Adrenal gland (tissue), 12 donors: Measurements from ENCODE around the gene MTAP. TPM values are rescaled to one million over a fixed set of nuclear protein-coding genes. Genes with fewer than 3 reads are reported as not detected.

Experiments
- DNase-seq, 7 donors: peaks; one replicate each; pipeline ENCODE4 v3.0.0-alpha.2; 2019 to 2020
- H3K27ac ChIP-seq, 5 donors: fragments of 200-600 bp; sonication (generic) in 4 of 5; 1 replicate in 3 of 5; 2 replicates in 2 of 5; pipeline versions ENCODE4 v1.5.1 to v1.8.0; 2016 to 2020; ENCODE audit warnings: mild to moderate bottlenecking in 1 of 5
- H3K27me3 ChIP-seq: fragments of 200-600 bp; 2 replicates; pipeline ENCODE4 v1.8.0; 2021
- H3K36me3 ChIP-seq, 2 donors: fragments of 200-600 bp; replicated peaks in 1 of 2; 1 replicate in 1 of 2; 2 replicates in 1 of 2; pipeline versions ENCODE4 v1.5.1 to v1.8.0; 2018 to 2022
- H3K4me1 ChIP-seq, 2 donors: fragments of 200-600 bp; replicated peaks in 1 of 2; 1 replicate in 1 of 2; 2 replicates in 1 of 2; pipeline versions ENCODE4 v1.5.1 to v1.8.0; 2018 to 2021
- H3K4me3 ChIP-seq, 4 donors: fragments of 200-600 bp; sonication (generic) in 3 of 4; one replicate each; pipeline ENCODE4 v1.5.1; 2016 to 2018
- H3K9me3 ChIP-seq, 3 donors: fragments of 200-600 bp; sonication (generic) in 1 of 3; replicated peaks in 1 of 3; 1 replicate in 2 of 3; 2 replicates in 1 of 3; pipeline versions ENCODE4 v1.5.1 to v1.8.0; 2016 to 2021
- POLR2A ChIP-seq, 2 donors: fragments of 450-650 bp; IDR thresholded peaks; one replicate each; pipeline ENCODE4 v1.6.1; 2017; ENCODE audit warnings: antibody characterized with exemption in 2 of 2, mild to moderate bottlenecking in 2 of 2, moderate library complexity in 1 of 2
- WGBS, 4 donors: extraction: QIAGEN DNeasy Blood & Tissue Kit in 2 of 4; methylation state at CpG; one replicate each; pipeline versions ENCODE4 v1.1.5 to v1.1.7; 2013 to 2017; 5-methylcytosine and 5-hydroxymethylcytosine counted together
- intact Hi-C, 2 donors: fragments of 100-400 bp; cut with DNase I; formaldehyde crosslinking; loops; one replicate each; pipeline versions ENCODE4 v1.14.1 to v1.15.0; 2022 to 2023
- polyA plus RNA-seq, 3 donors: library from polyadenylated mRNA; stranded (reverse); fragments of 200-250 nt in 2 of 3; fragments of 350-450 nt in 1 of 3; fragmentation: Illumina TruSeq in 1 of 3; extraction: RNeasy Lipid Tissue Mini Kit (QIAGEN cat#74804) in 1 of 3; gene quantifications; one replicate each; pipeline ENCODE4 v1.2.3, GENCODE V29; 2013 to 2014
- total RNA-seq, 9 donors: library from RNA; depleted of rRNA in 4 of 9; stranded (reverse); fragments of >200 nt in 4 of 9; fragments of 120-200 nt in 1 of 9; fragmentation: NEBNext Ultra II Directional in 1 of 9; extraction: Animal tissue kit (Norgen Biotek cat#: 25700) in 1 of 9; gene quantifications; one replicate each; pipeline versions ENCODE4 v1.1.0 to v1.2.4, GENCODE V29; 2013 to 2023
- TF ChIP-seq, protein P1 (sequence below), 6 experiments: fragments of 450-650 bp in 4 of 6; fragments of 200-600 bp in 2 of 6; sonication (generic) in 1 of 6; IDR thresholded peaks; 1 replicate in 5 of 6; 2 replicates in 1 of 6; pipeline versions ENCODE4 v1.5.1 to v1.8.0; 2016 to 2021; ENCODE audit warnings: antibody characterized with exemption in 6 of 6, mild to moderate bottlenecking in 2 of 6, moderate library complexity in 1 of 6
- donor health status: healthy with polysubstance abuse.
- donor health status: Bipolar disorder and iron deficiency.
- donor health status: DM: yes; HTN: yes; CAD: no.
- donor health status: DM: no; HTN: no; CAD: no.
- donor health status: DM: no; HTN: no; CAD: no.
- donor health status: DM: yes; HTN: yes; CAD: no.

MTAP gene
- total and polyA plus RNA-seq, 12 donors, result 6.4 to 38.2 (median 21.9) TPM

DNA sequence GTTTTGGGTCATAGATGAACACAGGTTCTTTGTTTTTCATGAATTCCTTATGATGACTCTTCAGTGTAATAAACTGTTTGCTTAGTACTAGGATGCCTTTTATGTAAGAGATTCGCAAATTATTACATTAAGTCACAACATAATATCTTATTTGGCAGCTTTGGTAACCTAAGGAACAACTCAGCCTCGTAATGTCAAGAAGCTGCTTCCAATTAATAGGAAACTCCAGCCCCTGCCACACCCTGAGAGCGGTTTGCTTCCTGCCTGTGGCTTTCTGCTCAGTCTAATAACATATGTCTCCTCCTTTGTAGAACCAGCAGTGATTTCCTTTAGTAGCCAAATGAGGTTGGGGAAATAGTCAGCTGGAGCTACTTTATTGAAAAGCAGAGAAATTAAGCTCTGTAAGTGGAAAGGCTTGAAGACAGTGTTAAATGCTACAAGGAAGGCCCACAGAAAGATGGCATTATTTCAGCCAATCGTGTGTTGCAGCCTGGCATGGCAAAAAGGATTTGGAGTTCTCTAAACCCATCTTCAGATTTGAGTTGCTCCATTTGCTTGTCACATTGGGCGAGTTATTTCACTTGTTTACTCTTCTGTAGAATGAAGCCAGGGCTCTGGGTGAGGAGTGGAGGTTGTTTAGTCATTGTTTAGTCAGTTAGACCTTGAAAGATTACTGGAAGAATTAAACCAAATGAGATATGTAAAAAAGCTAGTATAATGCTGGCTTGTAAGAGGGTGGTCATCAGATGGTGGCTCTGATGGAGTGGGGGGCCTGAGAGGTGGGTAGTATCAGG, 54.1 kb downstream of the MTAP start:
- Histone ChIP-seq H3K27me3 (no peaks in the 10 kb centered on the region), H3K36me3 (no peaks in the 10 kb centered on the region), H3K4me3 (no peak overlapping the region), H3K9me3 (no peaks in the 10 kb centered on the region), H3K27ac (peak overlapping the region in 2 of 5 donors; percentile 42 to 44), H3K4me1 (peaks cover 0 to 5% of the 10 kb centered on the region in 2 donors)
- DNase-seq, result peak in 2 of 7 donors; percentile 24 to 33
- WGBS, 4 donors, result 70 to 78% (median 75%) methylated on average over 5 of the region's 5 CpGs
- TF ChIP-seq POLR2A (IDR thresholded peaks at IDR 0.05), result no peak
- TF ChIP-seq, protein P1, sequence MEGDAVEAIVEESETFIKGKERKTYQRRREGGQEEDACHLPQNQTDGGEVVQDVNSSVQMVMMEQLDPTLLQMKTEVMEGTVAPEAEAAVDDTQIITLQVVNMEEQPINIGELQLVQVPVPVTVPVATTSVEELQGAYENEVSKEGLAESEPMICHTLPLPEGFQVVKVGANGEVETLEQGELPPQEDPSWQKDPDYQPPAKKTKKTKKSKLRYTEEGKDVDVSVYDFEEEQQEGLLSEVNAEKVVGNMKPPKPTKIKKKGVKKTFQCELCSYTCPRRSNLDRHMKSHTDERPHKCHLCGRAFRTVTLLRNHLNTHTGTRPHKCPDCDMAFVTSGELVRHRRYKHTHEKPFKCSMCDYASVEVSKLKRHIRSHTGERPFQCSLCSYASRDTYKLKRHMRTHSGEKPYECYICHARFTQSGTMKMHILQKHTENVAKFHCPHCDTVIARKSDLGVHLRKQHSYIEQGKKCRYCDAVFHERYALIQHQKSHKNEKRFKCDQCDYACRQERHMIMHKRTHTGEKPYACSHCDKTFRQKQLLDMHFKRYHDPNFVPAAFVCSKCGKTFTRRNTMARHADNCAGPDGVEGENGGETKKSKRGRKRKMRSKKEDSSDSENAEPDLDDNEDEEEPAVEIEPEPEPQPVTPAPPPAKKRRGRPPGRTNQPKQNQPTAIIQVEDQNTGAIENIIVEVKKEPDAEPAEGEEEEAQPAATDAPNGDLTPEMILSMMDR (IDR thresholded peaks at IDR 0.05), result no peak
- intact Hi-C loops, result no loop called here

DNA sequence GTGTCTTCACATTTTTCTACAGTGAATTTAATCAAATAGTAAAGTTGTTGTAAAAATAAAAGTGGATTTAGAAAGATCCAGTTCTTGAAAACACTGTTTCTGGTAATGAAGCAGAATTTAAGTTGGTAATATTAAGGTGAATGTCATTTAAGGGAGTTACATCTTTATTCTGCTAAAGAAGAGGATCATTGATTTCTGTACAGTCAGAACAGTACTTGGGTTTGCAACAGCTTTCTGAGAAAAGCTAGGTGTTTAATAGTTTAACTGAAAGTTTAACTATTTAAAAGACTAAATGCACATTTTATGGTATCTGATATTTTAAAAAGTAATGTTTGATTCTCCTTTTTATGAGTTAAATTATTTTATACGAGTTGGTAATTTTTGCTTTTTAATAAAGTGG, 60.4 kb downstream of the MTAP start:
- Histone ChIP-seq H3K36me3 (no peaks in the 10 kb centered on the region), H3K27ac (no peak overlapping the region), H3K4me3 (no peak overlapping the region), H3K27me3 (no peaks in the 10 kb centered on the region), H3K9me3 (no peaks in the 10 kb centered on the region), H3K4me1 (no peaks in the 10 kb centered on the region)
- WGBS, 4 donors, result 87 to 91% (median 89%) methylated on average over 1 of the region's 1 CpG
- TF ChIP-seq, protein P1 (IDR thresholded peaks at IDR 0.05), result no peak
- TF ChIP-seq POLR2A (IDR thresholded peaks at IDR 0.05), result no peak
- intact Hi-C loops, result no loop called here
- no peak for DNase-seq

DNA sequence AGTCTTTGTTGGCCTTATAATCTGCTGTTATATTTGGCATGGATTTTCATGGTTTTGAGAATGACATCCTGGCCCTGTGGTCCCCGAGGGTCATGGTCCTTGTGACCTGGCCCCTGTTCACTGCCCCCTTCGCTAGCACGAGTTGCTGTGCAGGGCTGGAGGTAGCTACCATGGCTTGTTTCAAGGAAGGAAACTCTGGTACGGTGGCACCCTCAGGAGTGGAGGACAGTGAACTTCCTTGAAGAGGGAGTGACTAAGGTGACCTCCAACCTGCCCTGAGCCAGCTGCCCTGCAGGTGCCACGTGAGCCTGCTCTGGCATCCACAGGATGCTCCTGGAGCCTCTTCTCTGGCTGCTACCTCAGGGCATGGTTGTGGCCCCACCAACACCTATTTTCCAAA, 62.1 kb downstream of the MTAP start:
- no peak overlapping the region for H3K27ac ChIP-seq
- H3K36me3 ChIP-seq, result no peaks in the 10 kb centered on the region
- H3K4me3 ChIP-seq, result no peak overlapping the region
- H3K27me3 ChIP-seq, result no peaks in the 10 kb centered on the region
- H3K4me1 ChIP-seq, result no peaks in the 10 kb centered on the region
- 95 to 97% (median 96%) methylated on average over 4 to 5 of the region's 5 CpGs for WGBS, 4 donors
- DNase-seq, result no peak
- no peaks in the 10 kb centered on the region for H3K9me3 ChIP-seq
- intact Hi-C loops, result no loop called here
- no peak for TF ChIP-seq POLR2A (IDR thresholded peaks at IDR 0.05)
- TF ChIP-seq, protein P1 (IDR thresholded peaks at IDR 0.05), result no peak

DNA sequence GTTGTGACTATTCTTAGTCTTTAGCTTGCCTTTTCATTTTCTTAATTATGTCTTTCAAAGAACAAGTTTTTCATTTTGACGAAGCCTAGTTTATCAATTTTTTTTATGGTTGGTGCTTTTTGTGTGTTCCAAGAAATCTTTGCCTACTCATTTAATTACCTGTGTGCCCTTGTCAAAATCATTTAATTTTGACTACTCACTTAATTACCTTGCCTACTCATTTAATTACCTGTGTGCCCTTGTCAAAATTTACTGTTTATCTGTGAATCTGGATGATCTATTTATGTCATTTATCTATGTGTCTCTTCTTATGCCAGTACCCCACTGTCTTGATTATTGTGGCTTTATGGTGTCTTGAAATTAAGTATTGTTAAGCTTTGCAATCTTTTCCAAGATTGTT, 63.9 kb downstream of the MTAP start:
- 91 to 96% (median 95%) methylated on average over 1 of the region's 1 CpG for WGBS, 4 donors
- TF ChIP-seq, protein P1 (IDR thresholded peaks at IDR 0.05), result no peak
- TF ChIP-seq POLR2A (IDR thresholded peaks at IDR 0.05), result no peak
- H3K27ac ChIP-seq, result no peak overlapping the region
- no peak overlapping the region for H3K4me3 ChIP-seq
- no peak for DNase-seq
- no peaks in the 10 kb centered on the region for H3K4me1 ChIP-seq
- H3K9me3 ChIP-seq, result no peaks in the 10 kb centered on the region
- intact Hi-C loops, result no loop called here
- no peaks in the 10 kb centered on the region for H3K27me3 ChIP-seq
- H3K36me3 ChIP-seq, result no peaks in the 10 kb centered on the region
